ENCODE measurements around the gene GPATCH1.
A peak's percentile ranks its signal among the peaks of the same experiment; 100 is the strongest.

GPATCH1 gene

GRCh38 chr19:33062902-33063301 lies 18.1 kb upstream of the GPATCH1 start:
- H3K27ac ChIP-seq (ENCODE audit: low read depth, low read length, poor library complexity, severe bottlenecking) = no peak overlapping the region
- H3K9me3 ChIP-seq (ENCODE audit: low read length) = no peaks in the 10 kb centered on the region
- H3K27me3 ChIP-seq (ENCODE audit: insufficient read depth, low read length) = no peaks in the 10 kb centered on the region
- H4K20me1 ChIP-seq (ENCODE audit: insufficient read depth, low read length) = no peaks in the 10 kb centered on the region
- H3K9me2 ChIP-seq (ENCODE audit: low read depth, low read length) = no peaks in the 10 kb centered on the region
- no peak overlapping the region for H3K4me3 ChIP-seq (ENCODE audit: low read depth, low read length, poor library complexity, severe bottlenecking)
- H3K4me1 ChIP-seq (ENCODE audit: insufficient read depth, low read length, severe bottlenecking) = peaks cover 9% of the 10 kb centered on the region
- H3K4me2 ChIP-seq (ENCODE audit: low read length) = peak overlapping the region; percentile 65
- H2AFZ ChIP-seq (ENCODE audit: low read length) = no peak overlapping the region
- H3K79me2 ChIP-seq (ENCODE audit: insufficient read depth, low read length) = no peaks in the 10 kb centered on the region
- no peak overlapping the region for H3K9ac ChIP-seq (ENCODE audit: low read length)
- H3K36me3 ChIP-seq (ENCODE audit: insufficient read depth, low read length) = no peaks in the 10 kb centered on the region
- no peak for TF ChIP-seq CTCF (IDR thresholded peaks at IDR 0.05; ENCODE audit: low read length)
- TF ChIP-seq EZH2 (IDR thresholded peaks at IDR 0.05; ENCODE audit: borderline replicate concordance, low read length) = no peak
- H3F3A ChIP-seq (ENCODE audit: insufficient read depth, low read length) = no peaks in the 10 kb centered on the region

GRCh38 chr19:33063356-33063752 lies 17.6 kb upstream of the GPATCH1 start:
- no peaks in the 10 kb centered on the region for H4K20me1 ChIP-seq (ENCODE audit: insufficient read depth, low read length)
- no peaks in the 10 kb centered on the region for H3K36me3 ChIP-seq (ENCODE audit: insufficient read depth, low read length)
- peak overlapping the region; percentile 65 for H3K4me2 ChIP-seq (ENCODE audit: low read length)
- TF ChIP-seq CTCF (IDR thresholded peaks at IDR 0.05; ENCODE audit: low read length) = no peak
- TF ChIP-seq EZH2 (IDR thresholded peaks at IDR 0.05; ENCODE audit: borderline replicate concordance, low read length) = no peak
- H3K9ac ChIP-seq (ENCODE audit: low read length) = no peak overlapping the region
- no peak overlapping the region for H2AFZ ChIP-seq (ENCODE audit: low read length)
- no peak overlapping the region for H3K27ac ChIP-seq (ENCODE audit: low read depth, low read length, poor library complexity, severe bottlenecking)
- peak overlapping the region; percentile 35 for H3K4me3 ChIP-seq (ENCODE audit: low read depth, low read length, poor library complexity, severe bottlenecking)
- H3F3A ChIP-seq (ENCODE audit: insufficient read depth, low read length) = no peaks in the 10 kb centered on the region
- H3K79me2 ChIP-seq (ENCODE audit: insufficient read depth, low read length) = no peaks in the 10 kb centered on the region
- H3K27me3 ChIP-seq (ENCODE audit: insufficient read depth, low read length) = no peaks in the 10 kb centered on the region
- H3K4me1 ChIP-seq (ENCODE audit: insufficient read depth, low read length, severe bottlenecking) = peaks cover 9% of the 10 kb centered on the region
- no peaks in the 10 kb centered on the region for H3K9me3 ChIP-seq (ENCODE audit: low read length)
- H3K9me2 ChIP-seq (ENCODE audit: low read depth, low read length) = no peaks in the 10 kb centered on the region

GRCh38 chr19:33063753-33064457 lies 17.1 kb upstream of the GPATCH1 start:
- TF ChIP-seq EZH2 (IDR thresholded peaks at IDR 0.05; ENCODE audit: borderline replicate concordance, low read length) = no peak
- no peak for TF ChIP-seq CTCF (IDR thresholded peaks at IDR 0.05; ENCODE audit: low read length)
- no peaks in the 10 kb centered on the region for H3K27me3 ChIP-seq (ENCODE audit: insufficient read depth, low read length)
- peaks cover 9% of the 10 kb centered on the region for H3K4me1 ChIP-seq (ENCODE audit: insufficient read depth, low read length, severe bottlenecking)
- H3F3A ChIP-seq (ENCODE audit: insufficient read depth, low read length) = no peaks in the 10 kb centered on the region
- peak overlapping the region; percentile 72 for H3K4me3 ChIP-seq (ENCODE audit: low read depth, low read length, poor library complexity, severe bottlenecking)
- no peaks in the 10 kb centered on the region for H3K9me2 ChIP-seq (ENCODE audit: low read depth, low read length)
- H3K4me2 ChIP-seq (ENCODE audit: low read length) = peak overlapping the region; percentile 65
- no peaks in the 10 kb centered on the region for H3K79me2 ChIP-seq (ENCODE audit: insufficient read depth, low read length)
- no peaks in the 10 kb centered on the region for H3K9me3 ChIP-seq (ENCODE audit: low read length)
- peak overlapping the region; percentile 44 for H3K9ac ChIP-seq (ENCODE audit: low read length)
- H3K36me3 ChIP-seq (ENCODE audit: insufficient read depth, low read length) = no peaks in the 10 kb centered on the region
- H2AFZ ChIP-seq (ENCODE audit: low read length) = no peak overlapping the region
- H3K27ac ChIP-seq (ENCODE audit: low read depth, low read length, poor library complexity, severe bottlenecking) = no peak overlapping the region
- H4K20me1 ChIP-seq (ENCODE audit: insufficient read depth, low read length) = no peaks in the 10 kb centered on the region
